Osteoblast (primary cell): ENCODE data around the gene DEDD2. TPM values are rescaled to one million over a fixed set of nuclear protein-coding genes. Genes with fewer than 3 reads are reported as not detected.

ENCODE experiments used
- DNase-seq: peaks from one replicate; pipeline ENCODE4 v3.0.0; 2011; ENCODE audit warnings: low spot score, mixed read lengths; ENCODE audit not compliant: insufficient read length; ENCODE audit errors: missing footprints
- H2AFZ ChIP-seq: 2 replicates; pipeline ENCODE4 v1.6.0; 2011; ENCODE audit warnings: mild to moderate bottlenecking, low read length
- H3K27ac ChIP-seq: 2 replicates; pipeline ENCODE4 v1.5.1; 2011; ENCODE audit warnings: mild to moderate bottlenecking, low read depth, low read length, moderate library complexity
- H3K27me3 ChIP-seq: 2 replicates; pipeline ENCODE4 v1.6.0; 2012; ENCODE audit warnings: mild to moderate bottlenecking, control low read depth, inconsistent platforms, low read length, moderate library complexity; ENCODE audit not compliant: insufficient read depth
- H3K36me3 ChIP-seq: 2 replicates; pipeline ENCODE4 v1.5.1; 2011; ENCODE audit warnings: mild to moderate bottlenecking, low read length, control low read depth, moderate library complexity; ENCODE audit not compliant: insufficient read depth
- H3K4me1 ChIP-seq: 2 replicates; pipeline ENCODE4 v1.5.1; 2011; ENCODE audit warnings: mild to moderate bottlenecking, low read length, control low read depth, moderate library complexity; ENCODE audit not compliant: insufficient read depth
- H3K4me2 ChIP-seq: 2 replicates; pipeline ENCODE4 v1.6.0; 2011; ENCODE audit warnings: mild to moderate bottlenecking, low read length; ENCODE audit not compliant: insufficient read depth
- H3K4me3 ChIP-seq: fragments of 200-600 bp; sonication (generic); 3 replicates; pipeline ENCODE4 v1.5.1; 2012; ENCODE audit warnings: mild to moderate bottlenecking, low read length, inconsistent platforms; ENCODE audit not compliant: insufficient read depth
- H3K79me2 ChIP-seq: 2 replicates; pipeline ENCODE4 v1.6.0; 2012; ENCODE audit warnings: mild to moderate bottlenecking, low read length, control low read depth, inconsistent platforms; ENCODE audit not compliant: insufficient read depth
- H3K9me3 ChIP-seq: 2 replicates; pipeline ENCODE4 v1.5.1; 2011; ENCODE audit warnings: low read depth, low read length, control low read depth
- H4K20me1 ChIP-seq: 2 replicates; pipeline ENCODE4 v1.6.0; 2012; ENCODE audit warnings: mild to moderate bottlenecking, low read length, control low read depth; ENCODE audit not compliant: insufficient read depth
- total RNA-seq: library from RNA; depleted of rRNA; stranded (reverse); fragments of >200 nt; gene quantifications from 2 replicates; pipeline ENCODE4 v1.2.3, GENCODE V29; 2012
- TF ChIP-seq, protein P1 (sequence below): IDR thresholded peaks from 2 replicates; pipeline ENCODE4 v1.5.1; 2011; ENCODE audit warnings: mild to moderate bottlenecking, low read depth, low read length, moderate library complexity; ENCODE audit errors: extremely low read depth

DEDD2 gene
- total RNA-seq, 1 donor, result 19.9 TPM

DNA sequence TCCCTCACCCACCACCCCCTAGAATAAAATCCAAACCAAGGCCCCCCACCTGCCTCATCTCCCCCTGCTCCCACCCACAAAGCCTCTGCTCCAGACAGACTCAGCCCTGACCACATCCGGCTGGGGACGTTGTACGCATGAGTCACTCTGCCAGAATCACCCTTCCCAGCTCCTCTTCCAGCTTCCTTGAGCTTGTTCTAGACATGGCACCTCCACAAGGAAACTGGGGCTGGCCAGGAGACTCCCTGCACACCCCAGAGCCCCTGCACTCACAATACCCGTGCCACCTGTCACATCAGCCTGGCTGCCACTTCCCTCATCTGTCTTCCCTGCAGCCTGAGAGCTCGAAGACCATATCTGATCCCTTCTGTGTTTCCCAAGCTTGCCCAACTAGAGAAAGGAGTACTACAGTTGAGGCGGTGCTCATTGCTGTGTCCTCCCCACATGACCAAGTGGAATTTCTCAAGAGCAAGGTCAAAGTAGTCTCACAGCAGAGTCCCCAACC lies 9.7 kb downstream of the DEDD2 start:
- TF ChIP-seq, protein P1, sequence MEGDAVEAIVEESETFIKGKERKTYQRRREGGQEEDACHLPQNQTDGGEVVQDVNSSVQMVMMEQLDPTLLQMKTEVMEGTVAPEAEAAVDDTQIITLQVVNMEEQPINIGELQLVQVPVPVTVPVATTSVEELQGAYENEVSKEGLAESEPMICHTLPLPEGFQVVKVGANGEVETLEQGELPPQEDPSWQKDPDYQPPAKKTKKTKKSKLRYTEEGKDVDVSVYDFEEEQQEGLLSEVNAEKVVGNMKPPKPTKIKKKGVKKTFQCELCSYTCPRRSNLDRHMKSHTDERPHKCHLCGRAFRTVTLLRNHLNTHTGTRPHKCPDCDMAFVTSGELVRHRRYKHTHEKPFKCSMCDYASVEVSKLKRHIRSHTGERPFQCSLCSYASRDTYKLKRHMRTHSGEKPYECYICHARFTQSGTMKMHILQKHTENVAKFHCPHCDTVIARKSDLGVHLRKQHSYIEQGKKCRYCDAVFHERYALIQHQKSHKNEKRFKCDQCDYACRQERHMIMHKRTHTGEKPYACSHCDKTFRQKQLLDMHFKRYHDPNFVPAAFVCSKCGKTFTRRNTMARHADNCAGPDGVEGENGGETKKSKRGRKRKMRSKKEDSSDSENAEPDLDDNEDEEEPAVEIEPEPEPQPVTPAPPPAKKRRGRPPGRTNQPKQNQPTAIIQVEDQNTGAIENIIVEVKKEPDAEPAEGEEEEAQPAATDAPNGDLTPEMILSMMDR, result no peak
- Histone ChIP-seq H3K4me2 (peak overlapping the region; percentile 58), H3K36me3 (peaks cover 39% of the 10 kb centered on the region), H3K4me3 (no peak overlapping the region), H3K27me3 (no peaks in the 10 kb centered on the region), H3K4me1 (peaks cover 28% of the 10 kb centered on the region), H4K20me1 (peaks cover 6% of the 10 kb centered on the region), H3K79me2 (peaks cover 48% of the 10 kb centered on the region), H3K27ac (peak overlapping the region; percentile 75), H3K9me3 (no peaks in the 10 kb centered on the region), H2AFZ (peak overlapping the region; percentile 44)
- peak; percentile 99 for DNase-seq

DNA sequence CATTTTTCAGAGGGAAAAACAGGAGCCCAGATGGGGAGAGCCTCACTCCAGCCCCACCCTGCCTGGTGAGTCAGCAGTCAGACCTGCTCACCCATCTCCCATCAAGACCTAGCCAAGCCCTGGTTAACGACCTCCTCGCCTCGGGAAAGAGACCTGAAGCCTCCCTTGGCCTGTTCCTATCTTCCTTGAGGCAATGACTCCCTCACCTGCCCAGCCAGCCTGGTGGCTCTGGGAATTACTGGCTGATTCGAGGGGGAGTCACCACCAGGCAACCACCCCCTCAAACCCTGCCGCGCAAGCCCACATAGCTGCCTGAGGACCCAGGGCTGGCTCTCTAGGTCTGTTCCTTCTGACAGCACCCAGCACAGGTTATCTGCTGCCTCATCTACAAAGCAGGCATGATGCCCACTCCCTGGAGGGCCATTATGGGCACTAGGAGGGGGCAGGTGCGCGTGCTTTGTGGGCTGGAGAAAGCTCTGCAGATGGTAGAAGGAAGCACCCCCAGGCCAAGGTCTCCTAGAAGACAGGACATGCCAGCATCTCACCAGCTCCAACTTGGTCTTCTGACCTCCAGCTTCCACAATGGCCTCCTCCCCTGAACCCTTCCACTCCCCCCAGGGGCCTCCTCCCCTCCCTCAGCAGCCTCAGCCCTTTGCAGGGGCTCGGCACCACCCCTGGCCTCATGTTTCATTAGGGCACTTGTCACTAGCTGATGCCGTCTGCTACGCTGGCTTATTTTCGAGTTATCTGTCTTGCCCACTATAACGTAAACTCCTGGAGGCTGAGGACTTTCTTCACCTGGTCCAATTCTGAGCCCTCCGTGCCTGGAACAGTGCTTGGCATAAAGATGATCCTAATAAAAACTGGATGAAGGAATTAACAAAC lies 10.4 kb downstream of the DEDD2 start:
- DNase-seq, result peak; percentile 98
- Histone ChIP-seq H4K20me1 (peaks cover 6% of the 10 kb centered on the region), H3K27ac (peak overlapping the region; percentile 75), H3K4me3 (no peak overlapping the region), H3K4me1 (peaks cover 28% of the 10 kb centered on the region), H3K27me3 (no peaks in the 10 kb centered on the region), H2AFZ (no peak overlapping the region), H3K79me2 (peaks cover 47% of the 10 kb centered on the region), H3K4me2 (peak overlapping the region; percentile 58), H3K36me3 (peaks cover 38% of the 10 kb centered on the region), H3K9me3 (no peaks in the 10 kb centered on the region)
- TF ChIP-seq, protein P1, result no peak

DNA sequence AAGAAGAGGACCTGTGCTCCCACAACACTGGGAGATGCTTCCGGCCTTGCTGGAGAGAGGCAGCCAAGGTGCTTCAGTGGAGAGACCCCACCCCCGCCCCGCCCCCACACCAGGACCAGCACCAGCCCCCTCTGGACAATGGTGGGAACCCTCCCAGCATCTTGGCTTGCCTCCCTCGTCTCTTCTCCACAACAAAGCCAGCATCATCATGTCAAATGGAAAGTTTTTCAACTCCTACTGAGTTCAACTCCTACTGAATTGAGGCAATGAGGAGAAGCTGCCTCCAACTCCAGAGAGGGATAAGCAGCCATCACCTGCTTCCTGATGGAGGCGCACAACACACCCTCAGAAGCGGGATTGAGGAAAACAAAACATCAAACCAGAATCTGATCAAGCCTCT lies 12.8 kb downstream of the DEDD2 start:
- Histone ChIP-seq H3K27ac (no peak overlapping the region), H3K79me2 (peaks cover 59% of the 10 kb centered on the region)
- peak; percentile 49 for DNase-seq

More for the DNA sequence above, 12.8 kb downstream of the DEDD2 start:
- Histone ChIP-seq H3K9me3 (no peaks in the 10 kb centered on the region), H4K20me1 (peaks cover 28% of the 10 kb centered on the region), H3K36me3 (peaks cover 38% of the 10 kb centered on the region), H3K4me3 (no peak overlapping the region), H3K4me2 (no peak overlapping the region), H3K4me1 (peaks cover 28% of the 10 kb centered on the region), H2AFZ (no peak overlapping the region), H3K27me3 (no peaks in the 10 kb centered on the region)
- TF ChIP-seq, protein P1, result no peak
